GM13977 (cell line): ENCODE data around the gene KRT2.

ENCODE experiments used
- DNase-seq: peaks from one replicate; pipeline ENCODE4 v3.0.0; 2012; ENCODE audit warnings: low spot score
- in situ Hi-C: fragments of 300-500 bp; cut with MboI; formaldehyde crosslinking; loops from one replicate; pipeline ENCODE4 v1.12.0; 2022; ENCODE audit warnings: low sequenced_read_pairs, low pct_unique_long_range_greater_than_20kb, mixed read lengths, inconsistent platforms; ENCODE audit not compliant: unreplicated experiment
- TF ChIP-seq, protein P1 (sequence below): IDR thresholded peaks from 2 replicates; pipeline ENCODE4 v1.5.1; 2012; ENCODE audit warnings: mild to moderate bottlenecking, control low read depth; ENCODE audit not compliant: insufficient read depth; ENCODE audit errors: extremely low read depth, missing control alignments

KRT2 gene

DNA sequence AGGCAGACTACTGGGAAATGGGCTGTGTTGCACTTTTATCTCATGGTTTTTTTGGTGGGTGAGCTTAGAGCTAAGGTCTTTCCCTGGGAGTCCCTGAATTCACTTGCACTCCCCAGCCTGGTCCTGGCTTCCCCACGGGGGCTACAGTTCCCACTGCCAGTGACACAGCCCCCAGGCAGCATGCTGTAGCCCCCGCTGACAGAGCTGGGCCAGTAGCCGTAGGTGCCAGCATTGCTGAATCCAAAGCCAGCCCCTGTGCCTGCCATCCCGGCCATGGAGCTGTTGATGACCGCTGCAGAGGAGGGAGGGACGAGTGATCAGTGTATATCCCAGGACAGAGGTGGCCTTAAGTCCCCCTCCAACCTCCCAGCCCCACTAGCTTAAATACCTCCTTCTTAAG lies 43.9 kb downstream of the KRT2 start:
- no peak for DNase-seq
- TF ChIP-seq, protein P1, sequence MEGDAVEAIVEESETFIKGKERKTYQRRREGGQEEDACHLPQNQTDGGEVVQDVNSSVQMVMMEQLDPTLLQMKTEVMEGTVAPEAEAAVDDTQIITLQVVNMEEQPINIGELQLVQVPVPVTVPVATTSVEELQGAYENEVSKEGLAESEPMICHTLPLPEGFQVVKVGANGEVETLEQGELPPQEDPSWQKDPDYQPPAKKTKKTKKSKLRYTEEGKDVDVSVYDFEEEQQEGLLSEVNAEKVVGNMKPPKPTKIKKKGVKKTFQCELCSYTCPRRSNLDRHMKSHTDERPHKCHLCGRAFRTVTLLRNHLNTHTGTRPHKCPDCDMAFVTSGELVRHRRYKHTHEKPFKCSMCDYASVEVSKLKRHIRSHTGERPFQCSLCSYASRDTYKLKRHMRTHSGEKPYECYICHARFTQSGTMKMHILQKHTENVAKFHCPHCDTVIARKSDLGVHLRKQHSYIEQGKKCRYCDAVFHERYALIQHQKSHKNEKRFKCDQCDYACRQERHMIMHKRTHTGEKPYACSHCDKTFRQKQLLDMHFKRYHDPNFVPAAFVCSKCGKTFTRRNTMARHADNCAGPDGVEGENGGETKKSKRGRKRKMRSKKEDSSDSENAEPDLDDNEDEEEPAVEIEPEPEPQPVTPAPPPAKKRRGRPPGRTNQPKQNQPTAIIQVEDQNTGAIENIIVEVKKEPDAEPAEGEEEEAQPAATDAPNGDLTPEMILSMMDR = no peak
- in situ Hi-C loops = no loop called here

- no peak for DNase-seq
- in situ Hi-C loops = no loop called here
- TF ChIP-seq, protein P1 = no peak
Observed at GRCh38 chr12:52607314-52607713, 44.7 kb downstream of the KRT2 start.

- in situ Hi-C loops = no loop called here
- TF ChIP-seq, protein P1 = no peak
Observed at GRCh38 chr12:52606581-52607218, 45.3 kb downstream of the KRT2 start.

GRCh38 chr12:52606096-52606495 lies 45.9 kb downstream of the KRT2 start:
- TF ChIP-seq, protein P1 = no peak
- DNase-seq = no peak
- in situ Hi-C loops = no loop called here

More at GRCh38 chr12:52606581-52607218, 45.3 kb downstream of the KRT2 start:
- no peak for DNase-seq

- in situ Hi-C loops = no loop called here
- no peak for DNase-seq
- TF ChIP-seq, protein P1 = no peak
Observed at GRCh38 chr12:52605542-52605941, 46.5 kb downstream of the KRT2 start.

DNA sequence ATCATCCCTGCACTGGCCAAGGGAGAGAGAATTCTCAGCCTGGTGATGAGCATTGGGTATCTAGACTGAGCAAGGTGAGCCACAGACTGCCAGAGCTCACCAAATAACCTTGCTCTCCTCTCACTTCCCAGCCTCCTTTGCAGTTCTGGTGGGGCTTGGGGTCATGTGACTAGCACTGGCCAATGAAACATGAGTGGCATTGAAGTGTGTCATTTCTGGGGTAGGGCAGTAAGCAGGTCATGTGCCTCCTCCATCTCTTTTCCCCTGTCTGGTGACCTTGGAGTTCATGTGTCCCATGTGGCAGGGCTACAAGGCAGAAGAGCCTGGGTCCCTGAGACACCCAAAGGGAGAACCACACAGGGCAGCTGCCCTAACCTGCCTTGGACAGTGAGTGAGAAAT lies 47.2 kb downstream of the KRT2 start:
- DNase-seq = no peak
- TF ChIP-seq, protein P1 = no peak
- in situ Hi-C loops = no loop called here

- in situ Hi-C loops = no loop called here
- DNase-seq = no peak
- TF ChIP-seq, protein P1 = no peak
Observed at GRCh38 chr12:52603314-52603713, 48.7 kb downstream of the KRT2 start.
